Common myeloid progenitor, CD34-positive (primary cell): Measurements from ENCODE around the gene PLA2G5.
"Not testable (repeated sequence)": the region's sequence is repeated elsewhere in the genome, so short reads cannot be mapped to it uniquely, and the experiment has no call there.

Experiments used
- CTCF ChIA-PET: fragments of 350-600 bp; sonication (Branson Sonifier 250); formaldehyde crosslinking; loops from one replicate; lab custom pipeline; 2021; ENCODE audit warnings: antibody characterized with exemption; lab: Charles Lee
- POLR2A ChIA-PET: fragments of 350-600 bp; sonication (Branson Sonifier 250); formaldehyde crosslinking; loops from one replicate; lab custom pipeline; 2021; ENCODE audit warnings: antibody characterized with exemption; lab: Charles Lee
- DNase-seq, 3 donors: peaks; one replicate each; pipeline versions ENCODE4 v3.0.0 to v3.0.0-alpha.2; 2013
- H3K27ac ChIP-seq, 2 experiments: 1 replicate in 1 of 2; 2 replicates in 1 of 2; pipeline ENCODE4 v1.7.0; 2013; ENCODE audit warnings: inconsistent platforms in 2 of 2, low read length in 2 of 2, mild to moderate bottlenecking in 2 of 2, low read depth in 1 of 2, moderate library complexity in 1 of 2; ENCODE audit not compliant: severe bottlenecking in 2 of 2, insufficient read depth in 1 of 2, poor library complexity in 1 of 2
- H3K27me3 ChIP-seq, 5 experiments: replicated peaks in 2 of 5; 1 replicate in 3 of 5; 2 replicates in 2 of 5; pipeline versions ENCODE4 v1.6.1 to v1.7.0; 2013; ENCODE audit warnings: low read length in 4 of 5, mild to moderate bottlenecking in 2 of 5, moderate library complexity in 2 of 5, inconsistent platforms in 1 of 5; ENCODE audit not compliant: insufficient read depth in 5 of 5, control insufficient read depth in 4 of 5
- H3K36me3 ChIP-seq, 4 experiments: 1 replicate in 2 of 4; 2 replicates in 2 of 4; pipeline versions ENCODE4 v1.6.1 to v1.7.0; 2013; ENCODE audit warnings: low read length in 3 of 4, control low read depth in 1 of 4, mild to moderate bottlenecking in 1 of 4; ENCODE audit not compliant: control insufficient read depth in 4 of 4, insufficient read depth in 4 of 4
- H3K4me1 ChIP-seq, 4 experiments: 1 replicate in 3 of 4; 2 replicates in 1 of 4; pipeline versions ENCODE4 v1.6.1 to v1.7.1; 2013; ENCODE audit warnings: low read length in 3 of 4, mild to moderate bottlenecking in 3 of 4, control low read depth in 1 of 4, inconsistent platforms in 1 of 4, moderate library complexity in 1 of 4; ENCODE audit not compliant: control insufficient read depth in 4 of 4, insufficient read depth in 4 of 4; ENCODE audit errors: control extremely low read depth in 1 of 4
- H3K4me3 ChIP-seq, 7 experiments: 1 replicate in 4 of 7; 2 replicates in 3 of 7; pipeline versions ENCODE4 v1.5.1 to v1.7.0; 2013; ENCODE audit warnings: mild to moderate bottlenecking in 7 of 7, low read length in 6 of 7, moderate library complexity in 6 of 7, inconsistent platforms in 2 of 7, low read depth in 2 of 7, control low read depth in 1 of 7; ENCODE audit not compliant: insufficient read depth in 4 of 7, control insufficient read depth in 1 of 7; ENCODE audit errors: extremely low read depth in 1 of 7
- H3K9me3 ChIP-seq, 5 experiments: 1 replicate in 4 of 5; 2 replicates in 1 of 5; pipeline versions ENCODE4 v1.6.1 to v1.7.1; 2013; ENCODE audit warnings: low read length in 4 of 5, mild to moderate bottlenecking in 2 of 5, inconsistent platforms in 1 of 5, low read depth in 1 of 5, moderate library complexity in 1 of 5; ENCODE audit not compliant: control insufficient read depth in 4 of 5, insufficient read depth in 2 of 5; ENCODE audit errors: control extremely low read depth in 1 of 5
- WGBS: methylation state at CpG from one replicate; pipeline ENCODE4 v1.1.5; 2013; ENCODE audit not compliant: insufficient coverage; 5-methylcytosine and 5-hydroxymethylcytosine counted together

PLA2G5 gene

DNA sequence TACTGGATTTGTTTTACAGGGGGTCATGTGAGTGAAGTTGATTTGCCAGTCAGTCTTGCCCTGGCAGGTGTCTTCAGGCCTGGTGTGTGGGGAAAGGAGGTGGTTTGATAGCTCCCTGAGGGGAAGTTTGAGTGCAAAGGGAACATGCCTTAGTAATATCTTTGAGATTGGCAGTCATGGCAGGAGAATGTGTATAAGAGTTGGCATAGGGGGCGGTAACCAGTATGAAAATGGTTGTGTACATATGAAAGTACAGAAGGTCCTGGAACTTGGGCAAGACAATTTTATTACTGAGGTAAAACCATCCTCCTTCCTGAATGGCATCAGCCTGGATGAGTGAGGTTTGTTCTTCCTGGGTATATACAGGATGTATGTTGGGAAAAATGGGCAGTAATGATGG lies 37.6 kb upstream of the PLA2G5 start:
- Histone ChIP-seq H3K27ac (no peak overlapping the region), H3K4me3 (no peak overlapping the region), H3K4me1 (no peaks in the 10 kb centered on the region), H3K9me3 (peaks cover 0 to 33% (median 4%) of the 10 kb centered on the region in 5 experiments), H3K36me3 (no peaks in the 10 kb centered on the region), H3K27me3 (peaks cover 0 to 29% (median 2%) of the 10 kb centered on the region in 5 experiments)
- CTCF ChIA-PET, result no interaction called here
- POLR2A ChIA-PET, result no interaction called here
- WGBS, result 100% methylated on average over 1 of the region's 1 CpG
- no peak for DNase-seq

DNA sequence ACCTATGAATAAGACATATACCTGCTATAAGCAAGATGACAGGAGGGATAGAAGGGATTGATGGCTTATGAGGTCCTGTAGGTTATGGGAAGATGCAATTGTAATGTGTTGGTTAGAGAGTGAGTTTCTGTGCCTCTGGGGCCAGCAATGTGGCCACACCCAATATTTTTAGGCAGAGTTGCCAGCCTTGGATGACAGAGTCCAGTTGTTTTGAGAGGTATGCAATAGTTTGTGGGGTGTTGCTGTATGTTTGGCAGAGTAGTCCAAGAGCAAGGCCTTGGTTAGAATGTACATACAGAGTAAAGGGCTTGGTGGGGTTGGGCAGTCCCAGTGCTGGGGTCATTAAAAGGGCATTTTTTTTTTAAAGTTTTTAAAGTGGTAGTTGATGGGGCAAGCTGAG lies 36.6 kb upstream of the PLA2G5 start:
- Histone ChIP-seq H3K4me3 (no peak overlapping the region), H3K36me3 (no peaks in the 10 kb centered on the region), H3K9me3 (peaks cover 0 to 33% (median 4%) of the 10 kb centered on the region in 5 experiments), H3K27me3 (peaks cover 0 to 23% (median 2%) of the 10 kb centered on the region in 5 experiments), H3K27ac (no peak overlapping the region), H3K4me1 (peaks cover 0 to 5% (median 2%) of the 10 kb centered on the region in 4 experiments)
- DNase-seq, result no peak
- CTCF ChIA-PET, result no interaction called here
- POLR2A ChIA-PET, result no interaction called here

DNA sequence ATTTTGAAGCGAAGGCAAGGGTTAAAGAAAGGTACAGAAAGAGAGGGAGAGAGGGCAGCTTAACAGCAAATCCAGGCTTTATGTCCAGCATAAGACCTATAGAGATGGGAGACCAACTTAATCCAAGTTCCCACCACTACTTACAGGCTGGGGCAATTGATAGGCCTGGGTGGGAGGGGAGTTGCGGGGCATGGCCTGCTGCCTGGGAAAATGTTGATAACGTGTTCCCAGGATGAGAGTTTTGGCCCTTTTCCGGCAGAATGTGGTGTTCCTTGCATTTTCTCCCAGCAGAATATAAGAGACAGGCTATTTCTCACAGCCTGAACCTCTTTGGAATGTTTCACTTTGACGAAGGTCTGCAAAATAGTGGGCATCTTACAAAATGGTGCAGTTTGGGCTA lies 34.9 kb upstream of the PLA2G5 start:
- CTCF ChIA-PET, result no interaction called here
- Histone ChIP-seq H3K36me3 (no peaks in the 10 kb centered on the region), H3K4me1 (peaks cover 0 to 5% (median 2%) of the 10 kb centered on the region in 4 experiments), H3K4me3 (no peak overlapping the region), H3K9me3 (peaks cover 0 to 30% (median 4%) of the 10 kb centered on the region in 5 experiments), H3K27ac (no peak overlapping the region), H3K27me3 (peaks cover 0 to 24% (median 3%) of the 10 kb centered on the region in 5 experiments)
- POLR2A ChIA-PET, result no interaction called here
- no peak for DNase-seq
- WGBS, result 94% methylated on average over 2 of the region's 5 CpGs

DNA sequence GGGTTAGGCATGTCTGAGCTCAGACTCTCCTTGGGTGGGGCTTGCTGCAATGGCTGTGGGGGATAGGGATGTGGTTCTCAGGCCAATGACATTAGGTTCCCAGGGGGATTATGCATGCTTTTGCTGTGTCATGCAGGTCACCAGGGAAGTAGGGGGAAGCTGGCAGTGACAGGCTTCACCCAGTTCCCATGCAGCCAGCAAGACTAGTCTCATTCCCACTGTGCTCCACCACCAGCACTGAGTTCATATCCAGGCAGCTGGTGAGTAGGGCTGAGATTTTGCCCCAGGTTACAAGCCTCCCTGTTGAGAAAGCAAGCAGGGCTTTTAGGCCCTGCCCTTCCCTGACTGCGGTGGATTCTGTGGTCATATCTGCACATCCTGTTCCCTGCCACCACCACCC lies 32.1 kb upstream of the PLA2G5 start:
- Histone ChIP-seq H3K4me1 (peaks cover 0 to 5% (median 2%) of the 10 kb centered on the region in 4 experiments), H3K36me3 (no peaks in the 10 kb centered on the region), H3K9me3 (peaks cover 0 to 28% (median 4%) of the 10 kb centered on the region in 5 experiments), H3K4me3 (no peak overlapping the region), H3K27ac (no peak overlapping the region), H3K27me3 (peaks cover 0 to 16% (median 8%) of the 10 kb centered on the region in 5 experiments)
- no peak for DNase-seq
- ChIA-PET POLR2A (no interaction called here), CTCF (interaction anchor here (1.6 kb wide), 1 partner anchor 155 kb away, joined by 3 read pairs; no protein-coding TSS in a partner anchor)
- WGBS, result no CpG with 5 or more reads among the region's 1 CpG

DNA sequence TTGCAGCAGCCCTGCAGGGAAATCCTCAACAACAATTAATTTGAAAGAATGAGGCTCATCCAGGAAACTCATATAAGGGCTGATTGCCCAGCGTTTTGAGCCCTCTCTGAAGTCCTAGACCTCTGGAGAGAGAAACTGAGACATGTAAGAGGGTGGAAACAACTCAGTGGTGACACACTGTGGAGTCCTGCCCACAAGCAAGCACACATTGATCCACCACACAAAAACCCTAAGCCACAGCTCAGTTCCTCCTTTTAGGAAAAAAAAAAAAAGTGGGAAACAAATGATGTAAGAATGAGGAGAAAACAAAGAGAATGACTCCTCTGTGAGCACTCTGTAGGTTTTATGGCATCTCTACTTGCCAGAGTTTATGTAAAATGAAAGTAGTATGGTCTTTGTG lies 22.9 kb upstream of the PLA2G5 start:
- WGBS, result no CpG with 5 or more reads among the region's 1 CpG
- H3K9me3 ChIP-seq, result peaks cover 0 to 17% (median 2%) of the 10 kb centered on the region in 5 experiments
- no peaks in the 10 kb centered on the region for H3K4me1 ChIP-seq
- peaks cover 0 to 22% (median 7%) of the 10 kb centered on the region in 5 experiments for H3K27me3 ChIP-seq
- no peak overlapping the region for H3K4me3 ChIP-seq
- DNase-seq, result no peak
- POLR2A ChIA-PET, result no interaction called here
- H3K27ac ChIP-seq, result no peak overlapping the region
- CTCF ChIA-PET, result no interaction called here
- H3K36me3 ChIP-seq, result no peaks in the 10 kb centered on the region

DNA sequence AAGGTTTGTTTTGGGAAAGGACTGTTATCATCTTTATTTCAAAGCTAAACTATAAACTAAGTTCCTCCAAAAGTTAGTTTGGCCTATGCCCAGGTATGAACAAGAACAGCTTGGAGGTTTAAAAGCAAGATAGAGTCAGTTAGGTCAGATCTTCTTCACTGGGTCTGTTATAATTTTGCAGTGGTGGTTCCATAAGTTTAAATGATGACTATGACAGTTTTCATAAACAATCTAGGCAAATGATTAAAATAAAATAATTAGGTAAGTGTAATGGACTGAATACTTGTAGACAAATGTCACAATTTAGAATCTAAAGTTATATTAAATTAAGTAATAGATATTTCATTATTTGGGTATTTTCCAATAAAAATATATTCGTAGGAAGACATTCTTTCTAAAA lies 21.4 kb upstream of the PLA2G5 start:
- CTCF ChIA-PET, result no interaction called here
- Histone ChIP-seq H3K27me3 (peaks cover 0 to 18% (median 7%) of the 10 kb centered on the region in 5 experiments), H3K4me3 (no peak overlapping the region), H3K36me3 (no peaks in the 10 kb centered on the region), H3K9me3 (peaks cover 0 to 17% (median 4%) of the 10 kb centered on the region in 5 experiments), H3K4me1 (no peaks in the 10 kb centered on the region), H3K27ac (no peak overlapping the region)
- no CpG with 5 or more reads among the region's 1 CpG for WGBS
- POLR2A ChIA-PET, result no interaction called here
- no peak for DNase-seq

DNA sequence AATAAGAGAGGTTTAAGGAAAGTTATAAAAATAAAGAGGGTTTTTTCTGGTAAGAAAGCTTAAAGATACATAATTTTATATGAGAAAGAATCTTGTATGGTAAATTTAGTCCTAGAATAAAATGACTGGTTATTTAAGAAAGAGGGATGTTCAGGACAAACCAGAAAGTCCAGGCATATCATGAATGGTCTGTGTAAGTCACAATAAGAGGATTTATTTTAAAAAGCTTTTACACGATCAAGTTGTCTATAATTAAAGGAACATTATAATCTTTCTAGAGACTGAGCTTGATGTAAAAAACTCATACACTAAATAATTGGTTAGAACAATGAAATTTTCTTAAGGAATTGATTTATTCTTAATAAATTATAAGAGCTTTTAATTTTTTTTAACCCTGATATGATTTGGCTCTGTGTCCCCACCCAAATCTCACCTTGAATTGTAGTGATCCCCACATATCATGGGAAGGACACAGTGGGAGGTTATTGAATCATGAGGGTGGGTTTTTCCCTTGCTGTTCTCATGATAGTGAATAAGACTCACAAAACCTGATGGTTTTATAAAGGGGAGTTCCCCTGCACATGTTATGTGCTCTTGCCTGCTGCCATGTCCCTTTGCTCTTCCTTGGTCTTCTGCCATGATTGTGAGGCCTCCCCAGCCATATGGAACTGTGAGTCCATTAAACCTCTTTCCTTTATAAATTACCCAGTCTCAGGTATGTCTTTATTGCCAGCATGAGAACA lies 20.8 kb upstream of the PLA2G5 start:
- CTCF ChIA-PET, result not testable (repeated sequence)

More for the DNA sequence above, 20.8 kb upstream of the PLA2G5 start:
- Histone ChIP-seq H3K27me3 (peaks cover 0 to 15% (median 5%) of the 10 kb centered on the region in 5 experiments), H3K9me3 (peaks cover 0 to 17% (median 4%) of the 10 kb centered on the region in 5 experiments)
- DNase-seq, H3K27ac ChIP-seq, H3K4me1 ChIP-seq, H3K36me3 ChIP-seq, POLR2A ChIA-PET, H3K4me3 ChIP-seq: not testable (repeated sequence)
- WGBS, result no CpG with 5 or more reads among the region's 1 CpG
